GM12878 (cell line): ENCODE results near the gene RHCE. TPM values are rescaled to one million over a fixed set of nuclear protein-coding genes. Genes with fewer than 3 reads are reported as not detected.

Experiments
- ATAC-seq: fragments of 200-7000 bp; cut with Tn5 transposase; 3 replicates; pipeline ENCODE4 v1.9.1; 2020; ENCODE audit warnings: mild to moderate bottlenecking, moderate library complexity
- BruUV-seq: library from RNA; stranded (reverse); fragments of 400-500 nt; replicated peaks from 2 replicates; lab custom pipeline; 2021; lab: Mats Ljungman, UMichigan
- CTCF ChIA-PET: fragments of 300-600 bp; sonication (Branson Sonifier 250); formaldehyde crosslinking; extraction: SDS; loops from one replicate; lab custom pipeline; 2021; ENCODE audit warnings: inconsistent platforms; lab: Yijun Ruan, JAX
- POLR2A ChIA-PET: fragments of 350-600 bp; formaldehyde crosslinking; extraction: SDS; loops from one replicate; lab custom pipeline; 2021; ENCODE audit warnings: inconsistent platforms; lab: Charles Lee
- RAD21 ChIA-PET: fragments of 300-600 bp; sonication (Branson Sonifier 250); formaldehyde crosslinking; loops from one replicate; lab custom pipeline; 2023; ENCODE audit warnings: antibody characterized with exemption; ENCODE audit not compliant: unreplicated experiment; lab: Charles Lee
- SMC1A ChIA-PET: fragments of 300-600 bp; sonication (Branson Sonifier 250); formaldehyde crosslinking; loops from one replicate; lab custom pipeline; 2023; ENCODE audit not compliant: unreplicated experiment, uncharacterized antibody; lab: Charles Lee
- DNase-seq: peaks from one replicate; pipeline ENCODE4 v3.0.0-alpha.2; 2011; ENCODE audit warnings: low read depth, low spot score
- FAIRE-seq: peaks from 3 replicates; lab custom pipeline; 2011; peaks lifted over from hg19 to GRCh38; lab: Jason Lieb, UNC
- H2AFZ ChIP-seq: 2 replicates; pipeline ENCODE4 v1.6.0; 2011; ENCODE audit warnings: low read depth, low read length, control low read depth; ENCODE audit not compliant: control insufficient read depth
- H3K27ac ChIP-seq: 2 replicates; pipeline ENCODE4 v1.5.1; 2011; ENCODE audit warnings: control low read depth; ENCODE audit not compliant: control insufficient read depth, insufficient read depth
- H3K27me3 ChIP-seq, 2 experiments: replicated peaks in 1 of 2; 2 replicates each; pipeline versions ENCODE4 v1.6.0 to v1.6.1; 2011; ENCODE audit warnings: low read length in 1 of 2; ENCODE audit not compliant: control insufficient read depth in 2 of 2, insufficient read depth in 2 of 2
- H3K36me3 ChIP-seq, 2 experiments: 2 replicates each; pipeline ENCODE4 v1.5.1; 2011; ENCODE audit warnings: low read length in 1 of 2; ENCODE audit not compliant: control insufficient read depth in 2 of 2, insufficient read depth in 2 of 2
- H3K4me1 ChIP-seq: 2 replicates; pipeline ENCODE4 v1.6.1; 2011; ENCODE audit warnings: mild to moderate bottlenecking, low read length, moderate library complexity, mixed read lengths; ENCODE audit not compliant: control insufficient read depth, insufficient read depth
- H3K4me2 ChIP-seq: 2 replicates; pipeline ENCODE4 v1.6.0; 2011; ENCODE audit warnings: control low read depth; ENCODE audit not compliant: control insufficient read depth, insufficient read depth
- H3K4me3 ChIP-seq: fragments of 200-600 bp; sonication (generic); 2 replicates; pipeline ENCODE4 v1.5.1; 2016
- H3K79me2 ChIP-seq: 2 replicates; pipeline ENCODE4 v1.6.0; 2011; ENCODE audit warnings: low read length; ENCODE audit not compliant: control insufficient read depth, insufficient read depth
- H3K9ac ChIP-seq: 2 replicates; pipeline ENCODE4 v1.8.0; 2011; ENCODE audit warnings: low read length, control low read depth, mixed read lengths; ENCODE audit not compliant: control insufficient read depth, insufficient read depth
- H3K9me3 ChIP-seq: replicated peaks from 3 replicates; pipeline ENCODE4 v1.5.1; 2011; ENCODE audit warnings: mild to moderate bottlenecking, low read length; ENCODE audit not compliant: control insufficient read depth, insufficient read depth
- H4K20me1 ChIP-seq: 2 replicates; pipeline ENCODE4 v1.6.0; 2011; ENCODE audit not compliant: control insufficient read depth, insufficient read depth
- CHD1 ChIP-seq: IDR thresholded peaks from 2 replicates; pipeline ENCODE4 v1.6.1; 2012; ENCODE audit warnings: low read depth, low read length, improper control_type of control experiment
- CHD2 ChIP-seq: IDR thresholded peaks from 2 replicates; pipeline ENCODE4 v1.6.1; 2011; ENCODE audit warnings: low read depth, low read length, improper control_type of control experiment, borderline replicate concordance
- E4F1 ChIP-seq: fragments of 450-650 bp; IDR thresholded peaks from 2 replicates; pipeline ENCODE4 v1.6.1; 2018; ENCODE audit warnings: borderline replicate concordance, mild to moderate bottlenecking; ENCODE audit not compliant: partially characterized antibody
- EGR1 ChIP-seq, 2 experiments: IDR thresholded peaks; 1 replicate in 1 of 2; 2 replicates in 1 of 2; pipeline ENCODE4 v1.6.1; 2011 to 2012; ENCODE audit warnings: low read depth in 2 of 2, low read length in 2 of 2, borderline replicate concordance in 1 of 2, mild to moderate bottlenecking in 1 of 2, moderate library complexity in 1 of 2
- IKZF1 ChIP-seq: fragments of 450-650 bp; conservative IDR thresholded peaks from 2 replicates; pipeline ENCODE4 v1.6.1; 2017; ENCODE audit warnings: antibody characterized with exemption, mild to moderate bottlenecking
- JUNB ChIP-seq: IDR thresholded peaks from 2 replicates; pipeline ENCODE4 v1.6.1; 2016; ENCODE audit warnings: antibody characterized with exemption, mild to moderate bottlenecking
- POLR2A ChIP-seq: IDR thresholded peaks from 2 replicates; pipeline ENCODE4 v1.6.1; 2011; ENCODE audit warnings: low read depth, mild to moderate bottlenecking, low read length
- RELA ChIP-seq: fragments of 450-650 bp; IDR thresholded peaks from 2 replicates; pipeline ENCODE4 v1.8.0; 2014; ENCODE audit warnings: borderline replicate concordance; ENCODE audit not compliant: partially characterized antibody
- RFX5 ChIP-seq: IDR thresholded peaks from 2 replicates; pipeline ENCODE4 v1.6.1; 2011; ENCODE audit warnings: low read depth, low read length, improper control_type of control experiment
- SREBF2 ChIP-seq: IDR thresholded peaks from 2 replicates; pipeline ENCODE4 v1.6.1; 2012; ENCODE audit warnings: mild to moderate bottlenecking, low read length
- SUPT20H ChIP-seq: IDR thresholded peaks from 2 replicates; pipeline ENCODE4 v1.6.1; 2011; ENCODE audit warnings: low read depth, mild to moderate bottlenecking, low read length, moderate library complexity, borderline replicate concordance; ENCODE audit not compliant: control insufficient read depth
- ZNF622 ChIP-seq: fragments of 450-650 bp; IDR thresholded peaks from 2 replicates; pipeline ENCODE4 v1.6.1; 2017; ENCODE audit warnings: mild to moderate bottlenecking, inconsistent platforms
- ZSCAN29 ChIP-seq: fragments of 450-650 bp; IDR thresholded peaks from 2 replicates; pipeline ENCODE4 v1.6.1; 2017; ENCODE audit warnings: mild to moderate bottlenecking, moderate library complexity
- WGBS: methylation state at CpG from one replicate; pipeline ENCODE4 v1.1.6; 2016; ENCODE audit warnings: low lambda C conversion rate; ENCODE audit not compliant: insufficient replicate concordance, insufficient coverage; ENCODE audit errors: missing lambda C conversion rate; 5-methylcytosine and 5-hydroxymethylcytosine counted together
- in situ Hi-C: fragments of 300-500 bp; cut with MboI; formaldehyde crosslinking; loops from 9 replicates; pipeline ENCODE4 v1.14.3; 2018; ENCODE audit warnings: mixed read lengths
- intact Hi-C: fragments of 100-400 bp; cut with micrococcal nuclease; formaldehyde crosslinking; loops from one replicate; pipeline ENCODE4 v1.14.2; 2022; ENCODE audit not compliant: unreplicated experiment
- polyA plus RNA-seq, 11 experiments: library from polyadenylated mRNA; depleted of rRNA in 4 of 11; unstranded in 6 of 11; stranded (reverse) in 5 of 11; fragments of >200 nt; fragmentation: Nextera tagmentation in 4 of 11; fragmentation: Illumina TruSeq in 1 of 11; extraction: Ambion mirVana in 4 of 11; extraction: Trizol in 1 of 11; gene quantifications; 1 replicate in 1 of 11; 2 replicates in 10 of 11; pipeline versions ENCODE4 v1.2.1 to v1.2.3, GENCODE V29; 2011 to 2016; ENCODE audit warnings: inconsistent platforms in 2 of 11, missing spikeins in 2 of 11, low read depth in 1 of 11
- total RNA-seq, 4 experiments: library from RNA; depleted of rRNA in 3 of 4; stranded (reverse); fragments of >200 nt in 3 of 4; fragmentation: Illumina TruSeq in 1 of 4; extraction: Trizol in 1 of 4; gene quantifications; 2 replicates each; pipeline versions ENCODE4 v1.2.1 to v1.2.3, GENCODE V29; 2013 to 2021
- TF ChIP-seq, protein P1 (sequence below): fragments of 450-650 bp; IDR thresholded peaks from 2 replicates; pipeline ENCODE4 v1.6.1; 2016; ENCODE audit warnings: mild to moderate bottlenecking

The RHCE gene
- total and polyA plus RNA-seq, 10 of the 15 experiments (the other 5 are each of a cell fraction or from before 2014, with no cell fraction given) = 0.06 to 0.41 (median 0.22) TPM; not detected in 2

DNA sequence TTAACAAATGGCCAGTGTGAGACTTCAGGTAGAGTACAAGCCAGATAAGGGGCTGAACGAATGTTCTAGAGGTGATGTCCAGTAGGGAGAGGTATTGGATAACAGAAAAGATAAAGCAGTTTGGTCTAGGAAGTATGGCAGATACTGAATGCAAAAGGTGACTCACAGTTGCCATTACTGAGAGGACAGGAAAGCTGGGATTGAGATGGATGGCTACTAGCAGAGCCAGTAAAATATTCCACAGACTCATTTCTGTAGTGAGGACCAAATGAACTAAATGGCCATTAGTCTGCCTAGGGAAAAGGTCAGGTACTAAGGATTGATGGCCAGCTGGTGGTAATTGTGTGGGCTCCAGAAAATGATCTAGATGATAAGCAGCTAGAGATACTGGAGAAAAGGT is 21.6 kb upstream of the RHCE start:
- in situ Hi-C loops (no loop called here), intact Hi-C loops (no loop called here)
- Histone ChIP-seq H2AFZ (no peak overlapping the region), H3K27ac (no peak overlapping the region), H4K20me1 (no peaks in the 10 kb centered on the region), H3K9ac (no peak overlapping the region), H3K9me3 (no peaks in the 10 kb centered on the region; the same call in 2 of the 3 replicates), H3K4me1 (peaks cover 11% of the 10 kb centered on the region; the same call in 1 of the 2 replicates), H3K36me3 (0 out of 4 replicates have a peak, but pooled peaks cover 0 to 2% of the 10 kb centered on the region in 2 experiments), H3K4me2 (no peak overlapping the region), H3K27me3 (no peaks in the 10 kb centered on the region), H3K4me3 (no peak overlapping the region), H3K79me2 (peaks cover 15% of the 10 kb centered on the region)
- no peak for DNase-seq
- no TSS peak for BruUV-seq
- no peak for FAIRE-seq
- 89% methylated on average over 1 of the region's 1 CpG for WGBS
- ATAC-seq = no peak
- SMC1A ChIA-PET = interaction anchor here (1.0 to 2.8 kb wide), 4 partner anchors 9 to 34 kb away, joined by 3 to 11 read pairs (median 6); no protein-coding TSS in a partner anchor
- TF ChIP-seq ZSCAN29 (no peak), CHD2 (no peak), EGR1 (IDR thresholded peaks at IDR 0.05; ENCODE audit: borderline replicate concordance in 1 of 2, low read depth in 2 of 2, low read length in 2 of 2) (no peak), SREBF2 (no peak), CHD1 (no peak), SUPT20H (no peak), POLR2A (no peak), ZNF622 (no peak), RFX5 (no peak), RELA (no peak), IKZF1 (no peak), E4F1 (no peak), JUNB (no peak)
- TF ChIP-seq, protein P1, sequence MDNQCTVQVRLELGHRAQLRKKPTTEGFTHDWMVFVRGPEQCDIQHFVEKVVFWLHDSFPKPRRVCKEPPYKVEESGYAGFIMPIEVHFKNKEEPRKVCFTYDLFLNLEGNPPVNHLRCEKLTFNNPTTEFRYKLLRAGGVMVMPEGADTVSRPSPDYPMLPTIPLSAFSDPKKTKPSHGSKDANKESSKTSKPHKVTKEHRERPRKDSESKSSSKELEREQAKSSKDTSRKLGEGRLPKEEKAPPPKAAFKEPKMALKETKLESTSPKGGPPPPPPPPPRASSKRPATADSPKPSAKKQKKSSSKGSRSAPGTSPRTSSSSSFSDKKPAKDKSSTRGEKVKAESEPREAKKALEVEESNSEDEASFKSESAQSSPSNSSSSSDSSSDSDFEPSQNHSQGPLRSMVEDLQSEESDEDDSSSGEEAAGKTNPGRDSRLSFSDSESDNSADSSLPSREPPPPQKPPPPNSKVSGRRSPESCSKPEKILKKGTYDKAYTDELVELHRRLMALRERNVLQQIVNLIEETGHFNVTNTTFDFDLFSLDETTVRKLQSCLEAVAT = no peak
- CTCF ChIA-PET = interaction anchor here (0.7 to 3.7 kb wide), 7 partner anchors 8 to 368 kb away, joined by 3 to 13 read pairs (median 3); partner anchors contain the start of gene MACO1
- RAD21 ChIA-PET = interaction anchor here (1.3 to 2.4 kb wide), 3 partner anchors 26 to 43 kb away, joined by 3 to 12 read pairs (median 3); no protein-coding TSS in a partner anchor
- POLR2A ChIA-PET = interaction anchor here (0.6 to 4.0 kb wide), 3 partner anchors 9 to 27 kb away, joined by 3 to 15 read pairs (median 6); no protein-coding TSS in a partner anchor
